DMS 273 treated with DMSO at 0.1 percent for 48 hours (cell line): ENCODE measurements around the gene NUDT22.

Source experiments
- DNase-seq: peaks from one replicate; lab custom pipeline; 2025; lab: John Stamatoyannopoulos, UW

Gene NUDT22

GRCh38 chr11:64225608-64226506, at the start of gene NUDT22, which contains the start of gene TRPT1:
TSS of gene NUDT22 (plus strand) at chr11:64226274. CDS start at chr11:64226653, 379 bp downstream.
TSS of gene TRPT1 (minus strand) at chr11:64226186. CDS start at chr11:64225860, 326 bp downstream.
- DNase-seq: peak; percentile 17

GRCh38 chr11:64176751-64177150, 49.3 kb upstream of the NUDT22 start:
- no peak for DNase-seq

- no peak for DNase-seq
Observed at GRCh38 chr11:64178203-64178602, 47.9 kb upstream of the NUDT22 start.

GRCh38 chr11:64178951-64179639, 47.0 kb upstream of the NUDT22 start:
- DNase-seq: no peak

- no peak for DNase-seq
Observed at GRCh38 chr11:64180891-64181290, 45.2 kb upstream of the NUDT22 start.

GRCh38 chr11:64181506-64182411, 44.3 kb upstream of the NUDT22 start:
- DNase-seq: peak; percentile 53

- DNase-seq: no peak
Observed at GRCh38 chr11:64183890-64184289, 42.2 kb upstream of the NUDT22 start.

- DNase-seq: no peak
Observed at GRCh38 chr11:64185175-64185692, 40.8 kb upstream of the NUDT22 start.

- peak; percentile 98 for DNase-seq
Observed at GRCh38 chr11:64185693-64186491, 40.2 kb upstream of the NUDT22 start, which contains the start of gene STIP1. TSS of gene STIP1 (plus strand) at chr11:64186171. CDS start at chr11:64186262, 91 bp downstream.

GRCh38 chr11:64186492-64187165, 39.4 kb upstream of the NUDT22 start:
- no peak for DNase-seq

- no peak for DNase-seq
Observed at GRCh38 chr11:64192434-64192833, 33.6 kb upstream of the NUDT22 start.

GRCh38 chr11:64196626-64197025, 29.4 kb upstream of the NUDT22 start:
- no peak for DNase-seq

GRCh38 chr11:64198511-64198910, 27.6 kb upstream of the NUDT22 start:
- no peak for DNase-seq

GRCh38 chr11:64201543-64201942, 24.5 kb upstream of the NUDT22 start:
- DNase-seq: no peak

- DNase-seq: no peak
Observed at GRCh38 chr11:64202992-64203391, 23.1 kb upstream of the NUDT22 start.

- DNase-seq: no peak
Observed at GRCh38 chr11:64203421-64204079, 22.5 kb upstream of the NUDT22 start.

- no peak for DNase-seq
Observed at GRCh38 chr11:64204080-64204440, 22.0 kb upstream of the NUDT22 start.

- peak; percentile 83 for DNase-seq
Observed at GRCh38 chr11:64204464-64204989, 21.5 kb upstream of the NUDT22 start.

- DNase-seq: no peak
Observed at GRCh38 chr11:64206457-64207255, 19.4 kb upstream of the NUDT22 start, which contains the start of gene FERMT3. TSS of gene FERMT3 (plus strand) at chr11:64206721. CDS start at chr11:64207365, 644 bp downstream.
